ENCODE data around the gene VWA3A. TPM values are rescaled to one million over a fixed set of nuclear protein-coding genes. Genes with fewer than 3 reads are reported as not detected.

The VWA3A gene
- total and polyA plus RNA-seq, 9 donors, result 0.15 to 46.2 (median 1.3) TPM

GRCh38 chr16:22138482-22138881 lies 46.1 kb downstream of the VWA3A start:
- 66 to 76% (median 69%) methylated on average over 8 of the region's 8 CpGs for WGBS, 3 donors

GRCh38 chr16:22139008-22139407 lies 46.7 kb downstream of the VWA3A start:
- intact Hi-C loops (cut with DNase I), result no loop called here

More at GRCh38 chr16:22138482-22138881, 46.1 kb downstream of the VWA3A start:
- no peak for DNase-seq
- H3K36me3 ChIP-seq, result no peaks in the 10 kb centered on the region
- H3K4me3 ChIP-seq, result no peak overlapping the region
- TF ChIP-seq EP300 (IDR thresholded peaks at IDR 0.05) (no peak), CTCF (IDR thresholded peaks at IDR 0.05) (no peak), POLR2A (IDR thresholded peaks at IDR 0.05) (no peak)
- H3K4me1 ChIP-seq (ENCODE audit: insufficient read depth), result no peaks in the 10 kb centered on the region
- H3K27me3 ChIP-seq, result no peaks in the 10 kb centered on the region
- intact Hi-C loops (cut with DNase I), result no loop called here
- no peak overlapping the region for H3K27ac ChIP-seq
- no peaks in the 10 kb centered on the region for H3K9me3 ChIP-seq

GRCh38 chr16:22139732-22140131 lies 47.4 kb downstream of the VWA3A start:
- Histone ChIP-seq H3K9me3 (no peaks in the 10 kb centered on the region), H3K4me1 (ENCODE audit: insufficient read depth) (no peaks in the 10 kb centered on the region), H3K36me3 (no peaks in the 10 kb centered on the region), H3K27me3 (no peaks in the 10 kb centered on the region), H3K4me3 (no peak overlapping the region), H3K27ac (no peak overlapping the region)
- TF ChIP-seq POLR2A (IDR thresholded peaks at IDR 0.05) (no peak), EP300 (IDR thresholded peaks at IDR 0.05) (no peak), CTCF (IDR thresholded peaks at IDR 0.05) (no peak)
- no peak for DNase-seq
- 48 to 73% (median 65%) methylated on average over 1 of the region's 1 CpG for WGBS, 3 donors
- intact Hi-C loops (cut with DNase I), result no loop called here

More at GRCh38 chr16:22139008-22139407, 46.7 kb downstream of the VWA3A start:
- Histone ChIP-seq H3K36me3 (no peaks in the 10 kb centered on the region), H3K9me3 (no peaks in the 10 kb centered on the region), H3K27me3 (no peaks in the 10 kb centered on the region), H3K4me1 (ENCODE audit: insufficient read depth) (no peaks in the 10 kb centered on the region), H3K4me3 (no peak overlapping the region), H3K27ac (no peak overlapping the region)
- TF ChIP-seq POLR2A (IDR thresholded peaks at IDR 0.05), result no peak
- no peak for TF ChIP-seq CTCF (IDR thresholded peaks at IDR 0.05)
- TF ChIP-seq EP300 (IDR thresholded peaks at IDR 0.05), result no peak
- 49 to 56% (median 53%) methylated on average over 3 to 7 of the region's 7 CpGs for WGBS, 3 donors
- DNase-seq, result no peak

- H3K36me3 ChIP-seq, result no peaks in the 10 kb centered on the region
- TF ChIP-seq EP300 (IDR thresholded peaks at IDR 0.05) (no peak), CTCF (IDR thresholded peaks at IDR 0.05) (no peak), POLR2A (IDR thresholded peaks at IDR 0.05) (no peak)
- H3K9me3 ChIP-seq, result no peaks in the 10 kb centered on the region
- no peak overlapping the region for H3K4me3 ChIP-seq
- no peaks in the 10 kb centered on the region for H3K27me3 ChIP-seq
- no peak overlapping the region for H3K27ac ChIP-seq
- no peak for DNase-seq
- intact Hi-C loops (cut with DNase I), result no loop called here
- 80 to 88% (median 87%) methylated on average over 1 of the region's 1 CpG for WGBS, 3 donors
- H3K4me1 ChIP-seq (ENCODE audit: insufficient read depth), result no peaks in the 10 kb centered on the region
These were observed 49.4 kb downstream of the VWA3A start for GRCh38 chr16:22141767-22142166.
